Heart left ventricle (tissue), 16 donors: ENCODE data around the gene ASF1B. TPM values are rescaled to one million over a fixed set of nuclear protein-coding genes. Genes with fewer than 3 reads are reported as not detected.

ENCODE experiments used
- ATAC-seq, 4 donors: fragments of 200-7000 bp; cut with Tn5 transposase; one replicate each; pipeline ENCODE4 v1.9.1; 2020 to 2022; ENCODE audit warnings: moderate library complexity in 4 of 4, mild to moderate bottlenecking in 3 of 4, moderate number of reproducible peaks in 1 of 4
- DNase-seq, 5 donors: peaks; one replicate each; pipeline ENCODE4 v3.0.0-alpha.2; 2020
- H3K27ac ChIP-seq, 12 donors: fragments of 200-600 bp; sonication (generic) in 4 of 12; one replicate each; pipeline versions ENCODE4 v1.5.0 to v1.8.0; 2016 to 2022; ENCODE audit warnings: mild to moderate bottlenecking in 2 of 12
- H3K27me3 ChIP-seq, 9 donors: fragments of 200-600 bp; sonication (generic) in 2 of 9; one replicate each; pipeline versions ENCODE4 v1.5.1 to v1.8.0; 2016 to 2022; ENCODE audit warnings: mild to moderate bottlenecking in 3 of 9
- H3K36me3 ChIP-seq, 9 donors: fragments of 200-600 bp; sonication (generic) in 2 of 9; one replicate each; pipeline versions ENCODE4 v1.5.0 to v1.8.0; 2018 to 2022; ENCODE audit warnings: mild to moderate bottlenecking in 2 of 9
- H3K4me1 ChIP-seq, 12 donors: fragments of 200-600 bp; sonication (generic) in 4 of 12; one replicate each; pipeline versions ENCODE4 v1.5.0 to v1.8.0; 2016 to 2022; ENCODE audit warnings: mild to moderate bottlenecking in 3 of 12
- H3K4me3 ChIP-seq, 12 donors: fragments of 200-600 bp; sonication (generic) in 4 of 12; one replicate each; pipeline versions ENCODE4 v1.5.0 to v1.8.0; 2017 to 2022; ENCODE audit warnings: mild to moderate bottlenecking in 9 of 12, moderate library complexity in 4 of 12
- H3K9me3 ChIP-seq, 12 donors: fragments of 200-600 bp; sonication (generic) in 4 of 12; one replicate each; pipeline versions ENCODE4 v1.5.0 to v1.8.0; 2016 to 2022; ENCODE audit warnings: mild to moderate bottlenecking in 1 of 12
- POLR2A ChIP-seq, 2 donors: fragments of 450-650 bp; IDR thresholded peaks; one replicate each; pipeline ENCODE4 v1.6.1; 2017; ENCODE audit warnings: antibody characterized with exemption in 2 of 2, mild to moderate bottlenecking in 2 of 2, moderate library complexity in 2 of 2
- WGBS, 4 donors: extraction: QIAGEN DNeasy Blood & Tissue Kit in 2 of 4; methylation state at CpG; one replicate each; pipeline versions ENCODE4 v1.1.5 to v1.1.7; 2013 to 2018; 5-methylcytosine and 5-hydroxymethylcytosine counted together
- intact Hi-C, 10 donors: fragments of 100-400 bp; cut with DNase I; formaldehyde crosslinking; loops; one replicate each; pipeline versions ENCODE4 v1.11.1 to v1.14.2; 2022
- polyA plus RNA-seq, 2 donors: library from polyadenylated mRNA; stranded (reverse); fragments of 200-250 nt; gene quantifications; one replicate each; pipeline ENCODE4 v1.2.3, GENCODE V29; 2013
- total RNA-seq, 9 donors: library from RNA; depleted of rRNA in 2 of 9; stranded (reverse); fragments of >200 nt in 2 of 9; fragmentation: NEBNext Ultra II Directional in 3 of 9; extraction: Animal tissue kit (Norgen Biotek cat#: 25700) in 3 of 9; gene quantifications; one replicate each; pipeline versions ENCODE4 v1.1.0 to v1.2.4, GENCODE V29; 2016 to 2023
- TF ChIP-seq, protein P1 (sequence below), 12 donors: fragments of 200-600 bp; sonication (generic) in 4 of 12; IDR thresholded peaks; one replicate each; pipeline versions ENCODE4 v1.5.0 to v1.8.0; 2018 to 2022; ENCODE audit warnings: antibody characterized with exemption in 12 of 12, mild to moderate bottlenecking in 5 of 12
- donor health status: ischemic (EF 13 %, LVEDD 7.1; RV severe dilation, severe dysfunction).
- donor health status: healthy with polysubstance abuse.
- donor health status: DM: no; HTN: yes; CAD: no.
- donor health status: DM: no; HTN: no; CAD: no.
- donor health status: ischemic (EF 25% LVEDD 6.9; RV normal size, moderate dysfunction).
- donor health status: ischemic (EF 25% LVEDD 5.7; RV mildly dilated, moderate dysfunction).
- donor health status: healthy.
- donor health status: DM: yes; HTN: yes; CAD: no.
- donor health status: ischemic (EF 35%, LVEDD 5.7; RV mildly dilated, moderate dysfunction).
- donor health status: nonischemic (EF 11% LVEDD 7.7; RV severe dilation, severe dysfunction).
- donor health status: DM: yes; HTN: yes; CAD: no.
- donor health status: PGD.
- donor health status: ischemic (EF 29% LVEDD 5.4; RV normal size, mild dysfunction).
- donor health status: nonischemic (EF 23%, LVEDD 6.1; RV moderate dilation, normal function).

The ASF1B gene
- total and polyA plus RNA-seq, 11 donors: 0.19 to 7.0 (median 0.91) TPM

DNA sequence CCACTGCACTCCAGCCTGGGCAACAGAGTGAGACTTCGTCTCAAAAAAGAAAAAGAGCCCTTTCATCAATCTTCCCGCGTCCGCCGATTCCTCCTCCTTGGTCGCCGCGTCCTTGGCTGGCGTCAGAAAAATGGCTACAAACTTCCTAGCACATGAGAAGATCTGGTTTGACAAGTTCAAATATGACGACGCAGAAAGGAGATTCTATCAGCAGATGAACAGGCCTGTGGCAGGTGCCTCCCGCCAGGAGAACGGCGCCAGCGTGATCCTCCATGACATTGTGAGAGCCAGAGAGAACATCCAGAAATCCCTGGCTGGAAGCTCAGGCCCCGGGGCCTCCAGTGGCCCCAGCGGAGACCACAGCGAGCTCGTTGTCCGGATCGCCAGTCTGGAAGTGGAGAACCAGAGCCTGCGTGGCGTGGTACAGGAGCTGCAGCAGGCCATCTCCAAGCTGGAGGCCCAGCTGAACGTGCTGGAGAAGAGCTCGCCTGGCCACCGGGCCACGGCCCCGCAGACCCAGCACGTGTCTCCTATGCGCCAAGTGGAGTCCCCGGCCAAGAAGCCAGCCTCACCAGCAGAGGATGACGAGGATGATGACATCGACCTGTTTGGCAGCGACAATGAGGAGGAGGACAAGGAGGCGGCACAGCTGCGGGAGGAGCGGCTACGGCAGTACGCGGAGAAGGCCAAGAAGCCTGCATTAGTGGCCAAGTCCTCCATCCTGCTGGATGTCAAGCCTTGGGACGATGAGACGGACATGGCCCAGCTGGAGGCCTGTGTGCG lies 65.9 kb downstream of the ASF1B start:
- Histone ChIP-seq H3K27me3 (no peaks in the 10 kb centered on the region), H3K4me3 (no peak overlapping the region), H3K36me3 (no peaks in the 10 kb centered on the region), H3K4me1 (peaks cover 0 to 37% (median 21%) of the 10 kb centered on the region in 12 donors), H3K9me3 (no peaks in the 10 kb centered on the region), H3K27ac (peak overlapping the region in 2 of 12 donors; percentile 92 to 94)
- ATAC-seq: no peak
- TF ChIP-seq, protein P1, sequence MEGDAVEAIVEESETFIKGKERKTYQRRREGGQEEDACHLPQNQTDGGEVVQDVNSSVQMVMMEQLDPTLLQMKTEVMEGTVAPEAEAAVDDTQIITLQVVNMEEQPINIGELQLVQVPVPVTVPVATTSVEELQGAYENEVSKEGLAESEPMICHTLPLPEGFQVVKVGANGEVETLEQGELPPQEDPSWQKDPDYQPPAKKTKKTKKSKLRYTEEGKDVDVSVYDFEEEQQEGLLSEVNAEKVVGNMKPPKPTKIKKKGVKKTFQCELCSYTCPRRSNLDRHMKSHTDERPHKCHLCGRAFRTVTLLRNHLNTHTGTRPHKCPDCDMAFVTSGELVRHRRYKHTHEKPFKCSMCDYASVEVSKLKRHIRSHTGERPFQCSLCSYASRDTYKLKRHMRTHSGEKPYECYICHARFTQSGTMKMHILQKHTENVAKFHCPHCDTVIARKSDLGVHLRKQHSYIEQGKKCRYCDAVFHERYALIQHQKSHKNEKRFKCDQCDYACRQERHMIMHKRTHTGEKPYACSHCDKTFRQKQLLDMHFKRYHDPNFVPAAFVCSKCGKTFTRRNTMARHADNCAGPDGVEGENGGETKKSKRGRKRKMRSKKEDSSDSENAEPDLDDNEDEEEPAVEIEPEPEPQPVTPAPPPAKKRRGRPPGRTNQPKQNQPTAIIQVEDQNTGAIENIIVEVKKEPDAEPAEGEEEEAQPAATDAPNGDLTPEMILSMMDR (IDR thresholded peaks at IDR 0.05): no peak
- TF ChIP-seq POLR2A (IDR thresholded peaks at IDR 0.05): no peak
- intact Hi-C loops: loop anchor here in 3 of 10 donors (5.0 to 10.0 kb wide), 5 partner anchors 47 to 476 kb away; partner anchors contain the start of genes PRKACA (in 2 of the 3), ASF1B (in 1 of the 3) and DCAF15 (in 1 of the 3)
- 91 to 95% (median 93%) methylated on average over 27 to 43 of the region's 43 CpGs for WGBS, 4 donors
- DNase-seq: peak in 2 of 5 donors; percentile 57 to 60

Other genes with a start within 250 kb of the ASF1B start
- 1 to 10 TPM in 1 of 9 donors, under 1 TPM in 6, not detected in 2; 0.23 to 1.2 (median 0.70) TPM for gene BRME1, start 230.5 kb downstream of the ASF1B start, total RNA-seq
- 1 to 10 TPM in 1 of 2 donors, under 1 TPM in 1; 0.46 to 1.2 TPM for gene BRME1, start 230.5 kb downstream of the ASF1B start, polyA plus RNA-seq
- gene CC2D1A, start 230.4 kb downstream of the ASF1B start, total RNA-seq: 10 to 100 TPM; 14.4 to 36.3 (median 19.2) TPM
- 10 to 100 TPM; 19.5 to 29.2 TPM for gene CC2D1A, start 230.4 kb downstream of the ASF1B start, polyA plus RNA-seq
- 1 to 10 TPM in 5 of 9 donors, under 1 TPM in 3, not detected in 1; 0.36 to 6.3 (median 1.5) TPM for gene PODNL1, start 198.2 kb downstream of the ASF1B start, total RNA-seq
- 1 to 10 TPM; 1.6 to 1.7 TPM for gene PODNL1, start 198.2 kb downstream of the ASF1B start, polyA plus RNA-seq
- gene DCAF15, start 184.1 kb downstream of the ASF1B start, total RNA-seq: 10 to 100 TPM in 8 of 9 donors, 1 to 10 TPM in 1; 8.4 to 21.4 (median 17.6) TPM
- gene DCAF15, start 184.1 kb downstream of the ASF1B start, polyA plus RNA-seq: 10 to 100 TPM; 24.3 to 25.8 TPM
- 10 to 100 TPM in 5 of 9 donors, 1 to 10 TPM in 4; 6.0 to 15.4 (median 11.6) TPM for gene RFX1, start 130.3 kb downstream of the ASF1B start, total RNA-seq
- gene RFX1, start 130.3 kb downstream of the ASF1B start, polyA plus RNA-seq: 1 to 10 TPM; 4.0 to 6.2 TPM
- gene RLN3, start 108.4 kb downstream of the ASF1B start, total RNA-seq: not detected
- not detected for gene RLN3, start 108.4 kb downstream of the ASF1B start, polyA plus RNA-seq
- 1 to 10 TPM; 2.4 to 8.2 (median 4.2) TPM for gene IL27RA, start 104.8 kb downstream of the ASF1B start, total RNA-seq
- 1 to 10 TPM; 3.2 to 5.1 TPM for gene IL27RA, start 104.8 kb downstream of the ASF1B start, polyA plus RNA-seq
- under 1 TPM in 3 of 9 donors, not detected in 6; 0.14 to 0.60 (median 0.32) TPM for gene PALM3, start 74.5 kb downstream of the ASF1B start, total RNA-seq
- under 1 TPM; 0.06 to 0.30 TPM for gene PALM3, start 74.5 kb downstream of the ASF1B start, polyA plus RNA-seq
- 10 to 100 TPM in 1 of 9 donors, 1 to 10 TPM in 8; 3.5 to 28.7 (median 5.7) TPM for gene MISP3, start 63.8 kb downstream of the ASF1B start, total RNA-seq
- gene MISP3, start 63.8 kb downstream of the ASF1B start, polyA plus RNA-seq: 10 to 100 TPM in 1 of 2 donors, 1 to 10 TPM in 1; 5.7 to 10.0 TPM
- not detected for gene C19orf67, start 50.8 kb downstream of the ASF1B start, total RNA-seq
- not detected for gene C19orf67, start 50.8 kb downstream of the ASF1B start, polyA plus RNA-seq
- gene SAMD1, start 45.8 kb downstream of the ASF1B start, total RNA-seq: 10 to 100 TPM; 30.5 to 55.5 (median 38.3) TPM
- gene SAMD1, start 45.8 kb downstream of the ASF1B start, polyA plus RNA-seq: 10 to 100 TPM; 26.7 to 62.6 TPM
- 100 to 1,000 TPM; 216 to 554 (median 459) TPM for gene PRKACA, start 18.8 kb downstream of the ASF1B start, total RNA-seq
- gene PRKACA, start 18.8 kb downstream of the ASF1B start, polyA plus RNA-seq: 100 to 1,000 TPM; 234 to 327 TPM
- 10 to 100 TPM; 10.1 to 29.4 (median 14.4) TPM for gene ADGRL1, start 69.6 kb upstream of the ASF1B start, total RNA-seq
- 10 to 100 TPM; 11.5 to 12.8 TPM for gene ADGRL1, start 69.6 kb upstream of the ASF1B start, polyA plus RNA-seq
- gene ADGRE5, start 244.9 kb upstream of the ASF1B start, total RNA-seq: 10 to 100 TPM; 30.1 to 92.7 (median 45.8) TPM
- gene ADGRE5, start 244.9 kb upstream of the ASF1B start, polyA plus RNA-seq: 10 to 100 TPM; 10.1 to 48.5 TPM